AG09309 (cell line): Measurements from ENCODE around the gene NCKIPSD.

Experiments
- DNase-seq: peaks from one replicate; pipeline ENCODE4 v3.0.0-alpha.2; 2010; ENCODE audit warnings: low read depth
- H3K4me3 ChIP-seq: 2 replicates; pipeline ENCODE4 v1.5.1; 2011; ENCODE audit warnings: mild to moderate bottlenecking, low read depth, low read length, moderate library complexity; ENCODE audit not compliant: control insufficient read depth
- CTCF ChIP-seq: IDR thresholded peaks from 2 replicates; pipeline ENCODE4 v1.5.1; 2011; ENCODE audit warnings: mild to moderate bottlenecking, low read depth, low read length, inconsistent platforms; ENCODE audit not compliant: insufficient read depth, control insufficient read depth; ENCODE audit errors: missing control alignments

The NCKIPSD gene

DNA sequence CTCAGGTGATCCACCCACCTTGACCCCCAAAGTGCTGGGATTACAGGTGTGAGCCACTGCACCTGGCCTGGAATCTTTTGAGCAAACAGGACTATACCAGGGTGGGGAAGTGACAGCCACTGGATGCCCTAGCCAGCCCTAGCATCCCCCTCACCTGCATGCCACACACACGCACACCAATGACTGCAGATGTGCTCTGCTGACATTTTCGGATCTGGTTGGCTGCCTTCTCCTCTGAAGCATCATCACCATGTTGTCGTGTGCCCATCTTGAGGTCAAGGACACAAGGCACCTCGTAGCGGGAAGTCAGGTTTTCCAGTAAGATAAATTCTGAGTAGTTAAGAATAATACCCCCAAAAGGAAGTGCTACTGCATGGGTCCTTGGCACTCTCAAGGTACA is 3.7 kb upstream of the NCKIPSD start:
- no peak for DNase-seq
- no peak overlapping the region for H3K4me3 ChIP-seq
- no peak for TF ChIP-seq CTCF

DNA sequence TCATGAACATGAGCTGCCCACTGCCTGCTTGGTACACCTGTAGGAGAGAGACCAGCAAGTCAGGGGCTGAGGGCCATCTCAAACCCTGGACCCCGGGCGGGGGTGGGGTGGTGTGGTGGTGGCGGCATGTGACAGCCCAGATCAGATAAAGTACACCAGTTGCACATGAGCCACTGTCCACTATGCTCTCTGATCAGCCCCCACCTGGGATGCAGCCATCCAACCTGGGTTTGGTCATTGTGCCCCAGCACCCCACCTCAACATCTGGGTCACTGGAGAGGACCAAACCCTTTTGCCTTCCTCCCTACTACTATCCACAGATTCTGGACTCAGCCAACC is 3.0 kb upstream of the NCKIPSD start:
- no peak overlapping the region for H3K4me3 ChIP-seq
- no peak for DNase-seq
- TF ChIP-seq CTCF = no peak

GRCh38 chr3:48688032-48688736 is 2.5 kb upstream of the NCKIPSD start:
- DNase-seq = no peak
- no peak overlapping the region for H3K4me3 ChIP-seq
- no peak for TF ChIP-seq CTCF

GRCh38 chr3:48687220-48687678 is 1.5 kb upstream of the NCKIPSD start:
- TF ChIP-seq CTCF = no peak
- no peak overlapping the region for H3K4me3 ChIP-seq
- no peak for DNase-seq

DNA sequence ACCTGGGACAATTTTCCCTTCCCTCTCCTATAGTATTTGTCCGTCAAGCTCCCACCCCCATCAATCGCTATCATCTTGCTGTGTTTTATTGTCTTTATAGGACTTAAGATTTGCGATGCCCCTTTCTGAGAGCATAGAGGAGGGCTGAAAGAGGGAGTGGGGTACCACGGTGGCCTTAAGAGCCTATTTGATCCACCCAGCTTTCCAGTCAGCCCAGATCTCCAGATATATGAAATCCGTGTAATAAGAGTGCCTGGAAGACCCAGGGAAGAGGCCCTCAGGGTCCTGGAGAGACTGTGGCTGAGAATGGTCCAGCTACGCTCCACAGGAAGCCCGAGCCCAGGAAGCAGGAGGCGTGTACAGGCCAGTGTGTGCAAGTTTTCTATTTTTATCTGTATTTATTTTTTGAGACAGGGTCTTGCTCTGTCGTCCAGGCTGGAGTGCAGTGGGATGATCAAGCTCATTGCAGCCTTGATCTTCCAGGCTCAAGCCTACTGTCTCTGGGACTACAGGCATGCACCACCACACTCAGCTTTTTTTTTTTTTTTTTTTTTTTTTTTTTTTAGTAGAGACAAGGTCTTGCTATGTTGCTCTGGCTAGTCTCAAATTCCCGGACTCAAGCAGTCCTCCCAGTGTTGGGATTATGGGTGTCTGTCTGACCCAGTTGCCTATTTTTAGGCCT is 964 bp upstream of the NCKIPSD start:
- H3K4me3 ChIP-seq = no peak overlapping the region
- no peak for TF ChIP-seq CTCF
- DNase-seq = no peak

GRCh38 chr3:48685293-48685602 is 467 bp downstream of the NCKIPSD start:
- TF ChIP-seq CTCF = no peak
- no peak for DNase-seq
- peak overlapping the region; percentile 86 for H3K4me3 ChIP-seq
